Peyer's patch (tissue), 4 donors: Measurements from ENCODE around the gene ERICH6B.
"Not testable (repeated sequence)": the region's sequence is repeated elsewhere in the genome, so short reads cannot be mapped to it uniquely, and the experiment has no call there.

Experiments
- POLR2A ChIP-seq, 2 donors: fragments of 450-650 bp; IDR thresholded peaks; one replicate each; pipeline ENCODE4 v1.5.1; 2017; ENCODE audit warnings: antibody characterized with exemption in 2 of 2, mild to moderate bottlenecking in 2 of 2, moderate library complexity in 2 of 2
- TF ChIP-seq, protein P1 (sequence below), 6 experiments: fragments of 450-650 bp in 4 of 6; fragments of 200-600 bp in 2 of 6; sonication (generic) in 1 of 6; IDR thresholded peaks; one replicate each; pipeline ENCODE4 v1.5.1; 2017 to 2019; ENCODE audit warnings: antibody characterized with exemption in 6 of 6, mild to moderate bottlenecking in 3 of 6, moderate library complexity in 1 of 6

GRCh38 chr13:45635291-45635690 is 19.8 kb upstream of the ERICH6B start:
- TF ChIP-seq, protein P1, sequence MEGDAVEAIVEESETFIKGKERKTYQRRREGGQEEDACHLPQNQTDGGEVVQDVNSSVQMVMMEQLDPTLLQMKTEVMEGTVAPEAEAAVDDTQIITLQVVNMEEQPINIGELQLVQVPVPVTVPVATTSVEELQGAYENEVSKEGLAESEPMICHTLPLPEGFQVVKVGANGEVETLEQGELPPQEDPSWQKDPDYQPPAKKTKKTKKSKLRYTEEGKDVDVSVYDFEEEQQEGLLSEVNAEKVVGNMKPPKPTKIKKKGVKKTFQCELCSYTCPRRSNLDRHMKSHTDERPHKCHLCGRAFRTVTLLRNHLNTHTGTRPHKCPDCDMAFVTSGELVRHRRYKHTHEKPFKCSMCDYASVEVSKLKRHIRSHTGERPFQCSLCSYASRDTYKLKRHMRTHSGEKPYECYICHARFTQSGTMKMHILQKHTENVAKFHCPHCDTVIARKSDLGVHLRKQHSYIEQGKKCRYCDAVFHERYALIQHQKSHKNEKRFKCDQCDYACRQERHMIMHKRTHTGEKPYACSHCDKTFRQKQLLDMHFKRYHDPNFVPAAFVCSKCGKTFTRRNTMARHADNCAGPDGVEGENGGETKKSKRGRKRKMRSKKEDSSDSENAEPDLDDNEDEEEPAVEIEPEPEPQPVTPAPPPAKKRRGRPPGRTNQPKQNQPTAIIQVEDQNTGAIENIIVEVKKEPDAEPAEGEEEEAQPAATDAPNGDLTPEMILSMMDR (IDR thresholded peaks at IDR 0.05), result not testable (repeated sequence)
- not testable (repeated sequence) for TF ChIP-seq POLR2A (IDR thresholded peaks at IDR 0.05)
